ENCODE data around the gene ZNF837. TPM values are rescaled to one million over a fixed set of nuclear protein-coding genes. Genes with fewer than 3 reads are reported as not detected.

ZNF837 gene
- total and polyA plus RNA-seq, 2 of the 13 experiments (the other 11 are each of a cell fraction or from before 2014, with no cell fraction given) = 0.29 to 1.3 TPM

DNA sequence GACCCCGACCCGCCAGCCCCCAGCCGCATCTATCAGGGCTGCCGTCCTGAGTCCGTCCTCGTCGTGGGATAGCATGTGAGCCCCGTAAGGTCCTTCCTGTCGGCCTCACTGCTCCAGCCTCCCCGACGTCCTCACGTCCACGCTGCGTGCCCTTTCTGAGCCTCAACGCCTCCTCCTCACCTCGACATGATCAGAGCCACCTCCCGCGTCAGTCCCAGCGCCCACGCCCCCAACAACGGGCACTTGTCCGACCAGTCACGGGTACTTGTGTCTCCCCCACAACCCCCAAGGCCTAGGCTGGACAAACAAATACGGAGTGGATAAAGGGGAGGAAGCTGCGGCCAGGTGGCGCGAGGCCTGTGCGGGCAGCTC is 18.9 kb downstream of the ZNF837 start (continued):
- TF ChIP-seq, protein P1, sequence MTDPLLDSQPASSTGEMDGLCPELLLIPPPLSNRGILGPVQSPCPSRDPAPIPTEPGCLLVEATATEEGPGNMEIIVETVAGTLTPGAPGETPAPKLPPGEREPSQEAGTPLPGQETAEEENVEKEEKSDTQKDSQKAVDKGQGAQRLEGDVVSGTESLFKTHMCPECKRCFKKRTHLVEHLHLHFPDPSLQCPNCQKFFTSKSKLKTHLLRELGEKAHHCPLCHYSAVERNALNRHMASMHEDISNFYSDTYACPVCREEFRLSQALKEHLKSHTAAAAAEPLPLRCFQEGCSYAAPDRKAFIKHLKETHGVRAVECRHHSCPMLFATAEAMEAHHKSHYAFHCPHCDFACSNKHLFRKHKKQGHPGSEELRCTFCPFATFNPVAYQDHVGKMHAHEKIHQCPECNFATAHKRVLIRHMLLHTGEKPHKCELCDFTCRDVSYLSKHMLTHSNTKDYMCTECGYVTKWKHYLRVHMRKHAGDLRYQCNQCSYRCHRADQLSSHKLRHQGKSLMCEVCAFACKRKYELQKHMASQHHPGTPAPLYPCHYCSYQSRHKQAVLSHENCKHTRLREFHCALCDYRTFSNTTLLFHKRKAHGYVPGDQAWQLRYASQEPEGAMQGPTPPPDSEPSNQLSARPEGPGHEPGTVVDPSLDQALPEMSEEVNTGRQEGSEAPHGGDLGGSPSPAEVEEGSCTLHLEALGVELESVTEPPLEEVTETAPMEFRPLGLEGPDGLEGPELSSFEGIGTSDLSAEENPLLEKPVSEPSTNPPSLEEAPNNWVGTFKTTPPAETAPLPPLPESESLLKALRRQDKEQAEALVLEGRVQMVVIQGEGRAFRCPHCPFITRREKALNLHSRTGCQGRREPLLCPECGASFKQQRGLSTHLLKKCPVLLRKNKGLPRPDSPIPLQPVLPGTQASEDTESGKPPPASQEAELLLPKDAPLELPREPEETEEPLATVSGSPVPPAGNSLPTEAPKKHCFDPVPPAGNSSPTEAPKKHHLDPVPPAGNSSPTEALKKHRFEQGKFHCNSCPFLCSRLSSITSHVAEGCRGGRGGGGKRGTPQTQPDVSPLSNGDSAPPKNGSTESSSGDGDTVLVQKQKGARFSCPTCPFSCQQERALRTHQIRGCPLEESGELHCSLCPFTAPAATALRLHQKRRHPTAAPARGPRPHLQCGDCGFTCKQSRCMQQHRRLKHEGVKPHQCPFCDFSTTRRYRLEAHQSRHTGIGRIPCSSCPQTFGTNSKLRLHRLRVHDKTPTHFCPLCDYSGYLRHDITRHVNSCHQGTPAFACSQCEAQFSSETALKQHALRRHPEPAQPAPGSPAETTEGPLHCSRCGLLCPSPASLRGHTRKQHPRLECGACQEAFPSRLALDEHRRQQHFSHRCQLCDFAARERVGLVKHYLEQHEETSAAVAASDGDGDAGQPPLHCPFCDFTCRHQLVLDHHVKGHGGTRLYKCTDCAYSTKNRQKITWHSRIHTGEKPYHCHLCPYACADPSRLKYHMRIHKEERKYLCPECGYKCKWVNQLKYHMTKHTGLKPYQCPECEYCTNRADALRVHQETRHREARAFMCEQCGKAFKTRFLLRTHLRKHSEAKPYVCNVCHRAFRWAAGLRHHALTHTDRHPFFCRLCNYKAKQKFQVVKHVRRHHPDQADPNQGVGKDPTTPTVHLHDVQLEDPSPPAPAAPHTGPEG (CRISPR knock-in tag; IDR thresholded peaks at IDR 0.05) = no peak
- no peak for TF ChIP-seq GABPB1 (CRISPR knock-in tag; IDR thresholded peaks at IDR 0.05)
- TF ChIP-seq SALL2 (CRISPR knock-in tag; IDR thresholded peaks at IDR 0.05) = 0 out of 2 replicates have a peak, but pooled peaks have one; percentile 6
- 0 out of 2 replicates have a peak, but pooled peaks have one; percentile 14 for TF ChIP-seq ZMYM3 (CRISPR knock-in tag; IDR thresholded peaks at IDR 0.05)
- no peak for TF ChIP-seq SAP130 (CRISPR knock-in tag; IDR thresholded peaks at IDR 0.05; ENCODE audit: low read depth)
- TF ChIP-seq CEBPG (CRISPR knock-in tag; IDR thresholded peaks at IDR 0.05) = no peak
- no peak for TF ChIP-seq ZEB1 (IDR thresholded peaks at IDR 0.05; ENCODE audit: insufficient replicate concordance, low read depth)
- TF ChIP-seq ZNF354B (CRISPR knock-in tag; IDR thresholded peaks at IDR 0.05) = no peak
- no peak for TF ChIP-seq ZBTB40 (IDR thresholded peaks at IDR 0.05)
- TF ChIP-seq ZBTB40 (CRISPR knock-in tag; IDR thresholded peaks at IDR 0.05) = no peak
- TF ChIP-seq TMF1 (CRISPR knock-in tag; IDR thresholded peaks at IDR 0.05; ENCODE audit: low read depth) = no peak
- no peak for TF ChIP-seq ZSCAN31 (CRISPR knock-in tag; IDR thresholded peaks at IDR 0.05; ENCODE audit: low read depth)
- peak; percentile 97 for TF ChIP-seq ZNF777 (CRISPR knock-in tag; IDR thresholded peaks at IDR 0.05)
- TF ChIP-seq ZNF660 (CRISPR knock-in tag; IDR thresholded peaks at IDR 0.05; ENCODE audit: borderline replicate concordance, low read depth) = no peak
- TF ChIP-seq MED1 (CRISPR knock-in tag; IDR thresholded peaks at IDR 0.05) = no peak
- no peak for TF ChIP-seq HDAC6 (IDR thresholded peaks at IDR 0.05; ENCODE audit: low read depth, low read length)
- TF ChIP-seq KAT8 (CRISPR knock-in tag; IDR thresholded peaks at IDR 0.05) = no peak
- no peak for TF ChIP-seq XBP1 (CRISPR knock-in tag; IDR thresholded peaks at IDR 0.05)
